ENCODE measurements around the gene GOT1.

GOT1 gene

GRCh38 chr10:99394256-99394655, 36.2 kb downstream of the GOT1 start:
- no peak for DNase-seq

DNA sequence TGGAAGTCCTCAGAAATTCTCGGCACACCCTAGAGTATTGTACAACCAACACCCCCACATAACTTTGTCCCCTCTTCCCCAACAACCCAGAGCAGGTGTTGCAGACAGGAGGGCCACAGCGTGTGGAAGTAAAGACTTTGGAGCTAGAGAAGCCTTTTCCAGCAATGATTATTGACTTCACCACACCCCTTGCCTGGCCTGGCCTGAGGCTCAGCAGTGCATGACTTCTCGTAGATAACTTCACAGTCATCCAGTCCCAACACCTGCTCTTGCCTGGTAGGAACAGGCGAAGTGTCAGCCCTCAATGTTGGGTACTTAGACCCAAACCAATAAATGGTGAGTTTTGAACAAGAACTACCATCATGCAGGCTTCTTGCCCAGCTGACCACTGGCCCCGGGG, 36.7 kb downstream of the GOT1 start:
- DNase-seq, result no peak

- no peak for DNase-seq
Measured at GRCh38 chr10:99393036-99393435, 37.4 kb downstream of the GOT1 start.

DNA sequence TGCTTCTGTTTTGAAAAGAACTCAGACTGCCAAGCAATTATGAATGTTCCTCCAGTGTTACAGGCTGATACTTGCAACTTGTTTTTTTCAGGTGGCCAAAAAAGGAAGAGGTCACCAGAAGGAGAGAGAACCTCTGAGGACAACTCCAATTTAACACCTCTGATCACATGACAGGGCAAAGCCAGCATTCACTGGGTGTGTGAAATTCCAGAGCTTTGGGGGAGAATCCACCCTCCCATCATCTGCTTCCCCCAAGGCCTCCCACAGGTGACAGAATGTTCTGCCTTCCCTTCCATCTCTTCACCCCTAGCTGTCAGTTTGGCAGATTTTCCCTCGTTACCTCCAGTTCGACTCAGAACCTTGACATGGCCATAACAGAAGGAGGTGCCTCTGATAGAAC, 39.1 kb downstream of the GOT1 start:
- DNase-seq, result no peak

- no peak for DNase-seq
Measured at GRCh38 chr10:99389729-99390480, 40.5 kb downstream of the GOT1 start.

DNA sequence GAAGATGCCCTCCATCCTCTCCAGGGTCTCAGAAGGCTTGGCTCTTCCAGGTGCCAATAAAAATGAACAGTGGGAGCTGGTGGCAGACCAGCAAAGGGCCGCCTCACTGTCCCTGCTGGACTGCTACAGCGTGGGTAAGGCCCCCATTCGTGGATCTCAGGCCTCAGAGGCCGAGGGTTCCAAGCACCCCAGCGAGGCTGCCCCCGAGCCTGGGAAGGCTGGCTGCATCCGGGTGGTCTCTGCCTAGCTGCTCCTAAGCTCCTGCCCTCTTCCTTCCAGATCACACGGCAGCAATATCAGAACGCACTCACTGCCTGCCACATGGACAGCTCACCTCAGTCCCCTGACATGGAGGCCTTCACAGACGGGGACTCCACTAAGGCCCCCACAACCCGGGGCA, 42.9 kb downstream of the GOT1 start:
- no peak for DNase-seq

- DNase-seq, result no peak
Measured at GRCh38 chr10:99387071-99387470, 43.4 kb downstream of the GOT1 start.

DNA sequence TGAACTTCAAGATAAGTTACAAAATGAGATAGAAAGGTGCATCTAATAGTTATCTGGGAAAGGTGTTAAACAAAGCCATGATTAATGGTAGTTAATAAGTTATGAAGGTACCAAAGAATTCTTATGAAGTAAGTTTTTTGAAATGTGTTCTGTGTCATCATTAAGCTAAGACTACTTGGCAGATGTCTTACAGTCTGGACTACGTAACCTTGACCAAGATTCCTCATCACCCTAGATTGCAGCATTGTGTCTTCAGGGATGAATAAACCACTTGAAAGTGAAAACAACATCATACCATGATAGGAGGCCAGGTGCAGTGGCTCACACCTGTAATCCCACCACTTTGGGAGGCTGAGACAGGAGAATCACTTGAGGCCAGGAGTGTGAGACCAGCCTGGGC, 48.2 kb downstream of the GOT1 start:
- DNase-seq, result no peak

DNA sequence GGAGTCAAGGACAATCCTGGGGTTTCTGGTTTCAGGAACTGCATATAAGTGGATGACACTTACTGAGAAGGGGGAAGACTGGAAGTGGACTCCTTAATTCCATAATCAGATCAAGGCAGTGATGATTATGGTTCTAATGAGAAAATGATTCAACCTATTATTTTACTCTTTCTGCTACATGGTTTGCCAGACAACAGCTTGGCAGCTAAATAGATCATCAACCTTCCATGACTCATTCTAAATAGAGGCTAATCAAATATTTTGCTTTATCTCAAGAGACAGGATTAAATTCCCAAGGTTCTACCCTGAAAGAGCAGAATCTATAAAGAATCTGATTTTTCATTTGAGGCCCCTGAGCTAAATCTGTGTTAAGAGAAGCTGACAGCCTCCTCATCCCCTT, 55.0 kb downstream of the GOT1 start:
- DNase-seq, result peak; percentile 24

GRCh38 chr10:99374972-99375371, 55.5 kb downstream of the GOT1 start:
- no peak for DNase-seq

DNA sequence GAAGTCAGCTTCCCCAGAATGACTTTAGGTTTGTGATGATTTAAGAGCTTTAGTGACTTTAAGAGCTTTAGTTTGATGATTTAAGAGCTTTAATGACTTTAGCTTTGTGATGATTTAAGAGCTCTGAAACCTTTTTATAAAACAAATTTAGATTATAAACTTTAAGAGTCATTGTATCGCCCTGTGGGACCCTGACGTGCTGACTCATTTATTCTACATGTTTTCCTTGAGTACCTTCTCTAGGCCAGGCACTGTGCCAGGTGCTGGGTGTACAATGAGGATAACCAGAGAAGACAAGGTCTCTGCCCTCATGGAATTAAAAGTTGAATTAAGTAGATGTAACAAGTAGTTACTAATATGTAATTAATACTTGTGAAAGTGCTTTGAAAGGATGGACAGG, 55.9 kb downstream of the GOT1 start:
- peak; percentile 75 for DNase-seq

DNA sequence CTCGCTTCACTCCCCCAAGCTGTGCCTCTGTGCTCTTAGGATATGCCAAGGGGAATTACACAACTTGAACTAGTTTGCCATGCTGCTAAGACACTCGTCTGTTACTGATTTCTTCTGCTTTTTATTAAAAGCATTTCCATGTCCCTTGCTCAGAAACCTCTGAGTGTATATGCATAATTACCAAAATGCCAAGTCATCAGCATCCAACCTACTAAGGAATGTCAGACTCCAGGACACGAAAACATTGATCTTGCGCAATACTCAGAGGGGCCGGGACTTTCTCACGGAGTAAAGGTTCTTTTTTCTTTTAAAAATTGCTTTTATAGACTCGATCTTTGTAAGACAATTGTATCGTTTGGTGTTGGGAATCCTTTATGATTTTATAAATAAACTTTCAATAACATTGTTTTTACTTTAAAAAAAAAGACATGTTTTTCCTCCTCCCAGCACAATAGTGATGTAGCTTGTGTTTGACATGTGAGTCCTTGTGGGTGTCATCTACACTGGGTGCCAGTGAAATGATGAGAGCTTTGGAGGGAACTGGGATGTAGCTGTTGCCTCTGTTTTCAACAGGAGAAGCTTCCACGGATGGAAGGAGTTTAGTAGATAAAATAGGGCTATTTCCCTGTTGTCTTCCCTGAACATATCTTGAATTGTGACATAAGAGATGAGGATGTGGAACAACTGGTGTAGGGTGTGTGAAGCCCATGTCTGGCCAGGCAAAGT, 57.7 kb downstream of the GOT1 start:
- peak; percentile 83 for DNase-seq

GRCh38 chr10:99370993-99371392, 59.4 kb downstream of the GOT1 start:
- peak; percentile 39 for DNase-seq

DNA sequence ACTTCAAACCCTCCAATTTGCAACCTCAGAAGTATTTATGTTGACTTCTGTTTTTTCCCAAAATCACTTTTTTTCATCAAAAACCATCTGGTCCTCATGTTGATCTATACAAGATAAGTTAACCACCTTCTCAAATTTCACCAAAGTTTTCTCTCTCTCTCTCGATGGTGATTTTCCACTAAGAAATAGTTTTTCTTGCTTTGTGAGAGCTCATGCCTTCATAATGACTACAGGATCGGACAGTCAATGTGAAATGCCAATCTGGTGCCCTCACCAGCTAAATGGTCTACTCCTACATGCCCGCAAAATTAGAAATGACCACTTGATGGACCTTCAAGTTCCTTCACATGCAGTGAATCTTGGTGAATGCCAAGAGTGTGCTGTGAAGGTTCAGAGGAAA, 60.9 kb downstream of the GOT1 start:
- DNase-seq, result peak; percentile 40

DNA sequence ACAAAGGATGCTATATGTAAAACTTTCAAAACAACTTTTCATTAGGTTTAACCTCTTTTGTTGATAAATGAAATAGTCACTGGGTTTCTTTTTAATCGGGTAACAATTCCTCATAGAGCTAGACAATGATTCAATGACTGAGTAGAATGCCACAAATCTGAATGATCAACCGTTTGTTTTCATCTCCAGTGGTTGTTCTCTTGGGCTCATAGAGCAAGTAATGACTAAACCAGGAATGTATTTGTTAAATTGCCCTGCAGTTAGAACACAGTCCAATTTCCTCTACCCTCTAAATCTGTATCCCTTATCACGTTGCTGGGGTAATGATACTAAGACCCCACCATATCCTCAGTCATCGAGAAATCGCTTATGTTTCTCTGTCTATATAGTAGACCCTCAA, 61.3 kb downstream of the GOT1 start:
- peak; percentile 41 for DNase-seq

DNA sequence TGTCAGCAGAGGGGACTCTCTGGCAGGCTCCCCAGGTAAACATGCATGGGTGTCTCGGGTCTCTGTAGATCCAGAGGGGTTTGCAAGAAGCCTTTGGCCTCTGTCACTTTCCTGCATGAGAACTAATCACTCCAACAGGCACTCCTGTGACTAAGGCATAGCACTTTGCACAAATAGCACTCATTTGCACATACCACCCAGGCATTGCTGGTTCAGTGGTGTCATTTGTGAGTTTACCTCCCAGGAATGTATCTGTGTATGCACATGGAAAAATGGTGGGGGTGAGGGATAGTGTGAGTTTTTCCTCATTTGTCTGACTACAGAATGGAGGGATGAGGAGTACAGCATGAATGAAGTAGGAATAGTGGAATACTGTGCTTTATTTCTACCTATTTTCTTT, 61.8 kb downstream of the GOT1 start:
- DNase-seq, result peak; percentile 76

DNA sequence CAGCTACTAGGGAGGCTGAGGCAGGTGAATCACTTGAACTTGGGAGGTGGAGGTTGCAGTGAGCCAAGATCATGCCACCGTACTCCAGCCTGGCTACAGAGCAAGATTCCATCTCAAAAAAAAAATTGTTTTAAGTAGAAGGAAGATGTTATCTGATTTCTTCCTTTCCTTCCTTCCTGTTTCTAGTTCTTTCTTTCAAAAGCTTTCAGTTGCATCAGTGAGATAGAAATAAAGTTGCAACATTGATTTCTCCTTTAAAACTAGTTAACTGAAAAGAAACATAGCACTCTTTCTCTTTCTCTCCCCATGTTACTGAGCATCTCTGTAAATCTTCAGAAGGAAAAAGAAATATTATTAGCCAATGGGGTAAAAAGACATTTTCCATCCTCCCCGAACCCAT, 63.8 kb downstream of the GOT1 start:
- DNase-seq, result no peak

DNA sequence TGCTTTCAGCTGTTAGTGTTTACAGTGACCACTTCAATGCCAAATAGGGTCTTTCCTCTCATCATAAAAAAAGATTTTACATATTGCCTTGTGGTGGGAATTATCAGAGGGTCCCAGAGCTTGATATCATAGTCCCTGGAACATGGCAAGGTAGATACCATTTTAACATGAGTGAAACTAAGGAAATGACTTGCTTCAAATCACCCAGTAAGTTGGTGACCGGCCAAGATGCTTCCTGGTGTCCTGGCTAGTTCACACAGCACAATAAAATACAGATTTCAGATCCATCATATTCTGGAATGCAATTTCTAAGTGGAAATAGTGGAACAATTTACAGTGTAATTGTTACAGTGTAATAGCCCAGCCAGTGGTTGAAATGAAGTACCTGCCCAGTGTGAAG, 64.7 kb downstream of the GOT1 start:
- DNase-seq, result no peak

- DNase-seq, result no peak
Measured at GRCh38 chr10:99365311-99365710, 65.1 kb downstream of the GOT1 start.

DNA sequence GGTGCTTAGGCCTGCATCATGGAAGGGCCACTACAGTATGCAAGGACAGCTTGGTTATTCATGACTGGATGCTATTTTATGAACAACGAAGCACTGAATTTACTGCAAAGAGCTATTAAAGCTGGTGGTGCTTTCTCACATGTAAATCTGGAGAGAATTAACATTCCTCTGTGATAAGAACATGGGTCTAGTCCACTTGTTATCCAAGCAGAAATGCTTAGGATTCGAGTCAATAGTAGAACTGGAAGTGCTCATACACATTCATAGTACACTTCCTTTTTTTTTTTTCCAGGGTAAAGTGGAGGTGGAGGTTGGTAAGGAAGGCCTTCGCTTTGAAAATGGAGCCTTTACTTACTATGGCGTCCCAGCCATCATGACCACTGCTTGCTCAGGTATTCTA, 66.3 kb downstream of the GOT1 start:
- DNase-seq, result peak; percentile 79

GRCh38 chr10:99360934-99361333, 69.5 kb downstream of the GOT1 start:
- no peak for DNase-seq

DNA sequence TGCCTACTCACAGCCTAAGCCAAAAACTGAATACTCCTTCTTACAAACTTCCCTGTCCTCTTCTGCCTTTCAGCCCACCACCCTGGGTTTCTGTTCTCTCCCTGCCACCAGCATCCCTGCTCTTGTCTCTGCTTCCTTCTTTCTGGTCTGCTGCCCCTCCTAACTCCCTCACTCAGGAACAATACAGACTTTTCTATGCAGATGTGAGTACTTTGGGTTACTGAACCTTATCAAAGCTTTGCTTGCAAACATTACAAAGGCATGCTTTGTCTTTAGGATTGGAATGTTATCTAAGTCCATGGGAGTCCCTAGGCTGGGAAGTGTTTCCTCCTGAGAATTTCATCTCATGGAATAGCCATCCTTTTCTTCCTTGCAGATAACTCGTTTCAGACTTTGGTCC, 72.3 kb downstream of the GOT1 start:
- DNase-seq, result no peak

- no peak for DNase-seq
Measured at GRCh38 chr10:99357691-99358090, 72.7 kb downstream of the GOT1 start.

- no peak for DNase-seq
Measured at GRCh38 chr10:99353182-99353581, 77.2 kb downstream of the GOT1 start.

DNA sequence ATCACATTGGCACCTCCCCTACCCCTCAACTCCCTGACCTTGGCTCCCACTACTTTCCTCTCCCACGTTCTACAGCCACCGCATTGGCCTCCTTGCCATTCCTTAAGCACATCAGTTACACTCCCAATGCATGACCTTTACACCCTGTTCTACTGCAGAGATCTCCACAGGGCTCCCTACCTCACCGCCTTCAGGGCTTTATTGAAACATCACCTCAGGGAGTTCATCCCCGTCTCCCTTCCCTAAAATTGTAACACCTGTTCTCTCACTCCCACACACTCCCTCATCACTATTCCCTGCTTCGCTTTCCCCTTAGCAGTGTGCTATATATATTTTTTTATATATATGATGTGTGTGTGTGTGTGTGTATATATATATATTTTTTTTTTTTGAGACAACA, 82.8 kb downstream of the GOT1 start:
- DNase-seq, result no peak

Measured in fibroblast of skin of right quadriceps (primary cell).